EL (cell line): ENCODE measurements around the gene RAD17.
A peak's percentile ranks its signal among the peaks of the same experiment; 100 is the strongest.
"Not testable (repeated sequence)": the region's sequence is repeated elsewhere in the genome, so short reads cannot be mapped to it uniquely, and the experiment has no call there.

ENCODE experiments used
- DNase-seq: peaks from one replicate; pipeline ENCODE4 v3.0.0-alpha.2; 2016

The RAD17 gene

DNA sequence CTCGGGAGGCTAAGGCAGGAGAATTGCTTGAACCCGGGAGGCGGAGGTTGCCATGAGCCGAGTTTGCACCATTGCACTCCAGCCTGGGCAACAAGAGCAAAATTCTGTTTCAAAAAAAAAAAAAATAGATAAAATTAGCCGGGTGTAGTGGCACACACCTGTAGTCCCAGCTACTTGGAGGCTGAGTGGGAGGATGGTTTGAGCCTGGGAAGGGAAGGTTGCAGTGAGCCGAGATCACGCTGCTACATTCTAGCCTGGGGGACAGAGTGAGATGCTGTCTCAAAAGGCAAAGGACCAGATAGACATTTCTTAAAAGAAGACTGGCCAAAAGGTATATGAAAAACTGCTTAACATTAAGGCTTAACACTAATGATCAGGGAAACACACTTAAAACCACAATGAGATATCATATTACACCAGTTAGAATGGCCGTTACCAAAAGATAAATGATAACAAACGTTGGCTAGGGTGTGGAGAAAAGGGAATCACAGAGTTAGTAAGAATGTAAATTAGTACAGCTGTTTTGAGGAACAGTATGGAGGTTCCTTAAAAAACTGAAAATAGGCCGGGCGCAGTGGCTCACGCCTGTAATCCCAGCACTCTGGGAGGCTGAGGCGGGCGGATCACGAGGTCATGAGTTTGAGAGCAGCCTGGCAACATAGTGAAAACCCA is 35.2 kb downstream of the RAD17 start:
- no peak for DNase-seq

DNA sequence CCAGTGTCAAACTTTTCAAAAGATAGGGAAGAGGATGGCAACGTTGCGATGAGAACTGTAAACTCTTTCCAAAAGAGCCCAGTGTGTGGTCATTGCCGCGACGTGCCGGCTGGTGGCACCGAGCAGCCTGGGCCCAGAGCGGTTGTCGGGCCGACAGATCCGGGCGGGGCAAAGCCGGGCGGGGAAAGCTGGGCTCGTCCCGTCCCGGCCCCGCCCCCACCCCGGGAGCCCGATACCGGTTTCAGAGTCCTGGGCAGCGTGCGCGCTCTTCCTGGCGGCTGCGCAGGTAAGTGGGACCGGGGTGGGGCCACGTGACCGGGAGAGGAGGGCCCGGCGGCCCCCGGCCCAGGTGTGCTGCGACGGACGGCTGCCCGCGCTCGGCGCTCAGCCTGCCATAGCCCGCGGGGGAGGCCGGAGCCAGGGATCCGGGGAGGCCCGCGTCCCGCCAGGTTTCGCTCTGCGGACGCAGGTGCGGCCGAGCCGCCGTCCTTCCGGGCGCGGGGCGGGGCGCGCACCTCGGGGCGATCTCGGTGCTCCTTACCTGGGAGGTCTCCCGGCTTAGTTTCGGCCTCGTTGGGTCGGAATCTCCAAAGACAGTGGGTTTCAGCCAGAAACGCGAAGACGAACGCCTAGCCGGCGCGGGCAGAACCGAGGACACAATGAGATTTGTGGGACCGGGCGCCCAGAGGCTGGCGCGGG is 45.4 kb downstream of the RAD17 start, which contains the start of gene MARVELD2:
TSS of gene MARVELD2 (plus strand) at position 232 of the 699 bp plus-strand sequence. CDS start 4,270 bp downstream, outside the sequence.
- DNase-seq = peak; percentile 47

DNA sequence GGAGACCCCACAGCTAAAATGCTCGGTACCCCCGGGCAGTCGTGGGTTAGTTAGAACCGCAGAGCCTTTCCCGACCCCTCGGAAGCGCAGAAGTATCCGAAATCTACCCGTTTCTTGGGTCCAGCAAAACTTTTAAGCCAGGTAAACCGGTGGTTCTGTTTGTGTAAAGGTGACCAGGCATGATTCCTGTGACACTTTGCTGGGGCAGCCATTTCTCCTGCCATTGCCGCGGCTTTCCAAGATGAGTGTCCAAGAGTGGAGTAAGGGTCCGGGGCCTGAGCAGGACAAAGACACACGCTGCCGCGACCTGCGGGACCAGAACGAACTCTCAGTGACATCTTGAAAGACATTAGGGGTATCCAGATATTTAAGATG is 46.0 kb downstream of the RAD17 start:
- no peak for DNase-seq

DNA sequence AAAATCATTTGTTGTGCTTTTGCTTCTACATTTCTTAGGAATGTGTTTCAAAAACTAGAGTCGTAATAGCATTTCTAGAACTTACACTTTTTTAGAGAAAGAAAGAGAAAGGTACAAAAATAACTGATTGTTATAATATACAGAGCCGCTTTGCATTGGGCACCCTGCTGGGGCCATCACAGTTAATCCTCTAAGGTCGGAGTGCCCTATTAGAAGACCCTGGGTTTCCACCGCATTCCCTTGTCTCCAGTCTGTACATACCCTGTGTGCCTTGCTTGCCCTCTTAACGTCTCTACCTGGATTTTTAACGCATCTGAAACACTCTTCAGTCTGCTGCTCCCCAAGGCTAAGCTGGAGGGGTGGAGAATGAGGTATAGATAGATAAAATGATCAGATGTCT is 46.6 kb downstream of the RAD17 start:
- no peak for DNase-seq

DNA sequence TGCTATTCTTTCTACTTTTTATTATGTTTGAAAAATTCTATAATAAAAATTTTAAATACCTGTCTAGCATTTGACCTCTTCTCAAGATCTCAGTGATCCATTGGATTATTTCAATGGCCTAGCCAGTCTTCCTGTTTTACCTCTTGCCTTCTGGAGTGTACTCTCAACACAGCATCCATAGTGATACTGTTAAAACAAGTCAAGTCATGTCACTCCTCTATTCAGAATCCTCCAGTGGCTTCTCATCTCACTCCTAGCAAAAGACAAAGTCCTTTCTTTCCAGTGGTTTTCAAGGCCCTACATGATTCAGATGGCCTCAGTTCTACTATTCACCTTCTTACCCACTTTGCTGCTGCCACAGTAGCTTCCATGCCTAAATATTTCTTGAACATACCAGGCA is 47.1 kb downstream of the RAD17 start:
- DNase-seq = no peak

DNA sequence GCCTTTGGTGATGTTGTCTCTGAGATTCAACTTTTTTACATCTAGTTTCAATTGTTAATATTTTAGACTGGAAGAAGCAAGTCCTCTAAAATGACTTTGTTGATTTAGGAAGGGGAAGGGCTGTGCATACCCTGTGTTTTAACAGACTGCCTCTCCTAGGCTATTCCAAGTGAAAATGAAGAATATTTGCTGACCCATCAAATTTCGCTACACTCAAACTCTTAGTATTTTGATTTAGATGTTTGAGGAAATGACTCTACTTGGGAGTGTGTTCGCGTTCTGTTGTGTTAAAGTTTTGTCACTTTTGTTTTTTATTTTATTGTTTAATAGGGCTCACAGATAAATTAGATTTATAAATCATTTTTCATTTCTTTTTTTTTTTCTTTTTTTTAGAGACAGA is 48.9 kb downstream of the RAD17 start:
- DNase-seq = no peak

DNA sequence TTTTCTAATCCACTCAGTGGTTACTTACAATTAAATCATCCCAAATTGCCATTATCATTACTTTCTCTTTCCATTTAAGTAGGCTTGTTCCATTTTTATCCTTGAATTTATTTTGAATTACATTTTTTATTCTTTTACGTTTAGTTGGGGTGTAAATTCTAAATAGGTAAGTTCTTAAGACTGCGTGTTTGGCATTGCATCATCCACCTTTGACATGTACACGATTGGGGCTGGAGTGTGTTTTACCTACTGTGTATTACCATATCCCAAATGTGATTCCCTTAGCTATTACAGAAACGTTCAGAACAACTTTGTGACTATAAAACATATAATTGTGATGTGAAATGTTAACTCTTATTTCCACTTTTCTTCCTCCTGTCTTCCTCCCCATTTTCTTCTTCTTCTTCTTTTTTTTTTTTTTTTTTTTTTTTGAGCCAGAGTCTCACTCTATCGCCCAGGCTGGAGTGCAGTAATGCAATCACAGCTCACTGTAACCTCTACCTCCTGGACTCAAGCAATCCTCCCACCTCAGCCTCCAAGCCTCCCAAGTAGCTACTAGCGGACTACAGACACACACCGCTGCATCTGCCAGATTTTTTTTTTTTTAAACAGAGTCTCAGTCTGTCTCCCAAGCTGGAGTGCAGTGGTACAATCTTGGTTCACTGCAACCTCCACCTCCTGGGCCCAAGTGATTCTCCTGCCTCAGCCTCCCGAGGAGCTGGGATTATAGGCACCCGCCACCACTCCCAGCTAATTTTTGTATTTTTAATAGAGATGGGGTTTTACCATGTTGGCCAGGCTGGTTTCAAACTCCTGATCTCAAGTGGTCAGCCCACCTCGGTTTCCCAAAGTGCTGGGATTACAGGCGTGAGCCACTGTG is 62.0 kb downstream of the RAD17 start:
- no peak for DNase-seq

DNA sequence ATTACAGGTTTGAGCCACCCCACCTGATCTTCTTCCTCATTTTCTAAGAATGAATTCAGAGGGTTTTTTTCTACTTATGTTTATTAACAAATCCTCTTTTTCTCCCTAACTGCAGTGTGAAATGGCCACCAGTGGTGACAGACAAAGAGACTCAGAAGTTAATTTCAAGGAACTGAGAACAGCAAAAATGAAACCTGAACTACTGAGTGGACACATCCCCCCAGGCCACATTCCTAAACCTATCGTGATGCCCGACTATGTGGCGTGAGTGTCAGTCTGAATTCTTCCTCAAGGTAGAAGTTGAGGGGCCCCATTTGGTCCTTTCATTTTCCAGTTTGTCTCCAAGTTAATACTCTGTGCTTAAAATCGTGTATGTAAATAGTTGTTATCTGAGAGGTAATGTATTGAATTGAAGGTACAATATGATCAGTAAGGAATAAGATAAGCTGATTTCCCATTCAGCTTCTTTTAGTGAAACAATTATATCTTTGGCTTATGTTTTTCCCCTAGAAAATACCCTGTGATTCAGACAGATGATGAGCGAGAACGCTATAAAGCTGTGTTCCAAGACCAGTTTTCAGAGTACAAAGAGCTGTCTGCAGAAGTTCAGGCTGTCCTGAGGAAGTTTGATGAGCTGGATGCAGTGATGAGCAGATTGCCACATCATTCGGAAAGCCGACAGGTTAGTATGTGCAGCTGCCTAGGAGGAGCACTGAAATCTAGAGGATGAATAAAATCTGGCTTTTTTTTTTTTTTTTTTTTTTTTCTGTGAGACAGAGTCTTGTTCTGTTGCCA is 63.0 kb downstream of the RAD17 start:
- DNase-seq = no peak

DNA sequence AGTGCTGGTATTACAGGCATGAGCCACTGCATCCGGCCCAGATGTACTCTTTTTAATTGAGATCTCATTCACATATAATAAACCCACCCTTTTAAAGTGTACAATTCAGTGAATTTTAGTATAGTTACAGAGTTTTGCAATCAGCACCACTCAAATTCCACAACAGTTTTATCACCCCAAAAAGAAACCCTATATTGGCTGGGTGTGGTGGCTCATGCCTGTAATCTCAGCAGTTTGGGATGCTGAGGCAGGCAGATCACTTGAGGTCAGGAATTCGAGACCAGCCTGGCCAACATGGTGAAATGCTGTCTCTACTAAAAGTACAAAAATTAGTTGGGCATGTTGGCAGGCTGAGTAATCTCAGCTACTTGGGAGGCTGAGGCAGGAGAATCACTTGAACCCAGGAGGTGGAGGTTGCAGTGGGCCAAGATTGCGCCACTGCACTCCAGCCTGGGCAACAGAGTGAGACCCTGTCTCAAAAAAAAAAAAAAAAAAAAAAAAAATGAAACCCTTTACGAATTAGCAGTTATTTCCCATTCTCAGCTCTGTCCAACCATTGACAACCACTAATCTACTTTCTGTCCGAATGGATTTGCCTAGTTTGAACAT is 65.8 kb downstream of the RAD17 start:
- DNase-seq = peak; percentile 34

DNA sequence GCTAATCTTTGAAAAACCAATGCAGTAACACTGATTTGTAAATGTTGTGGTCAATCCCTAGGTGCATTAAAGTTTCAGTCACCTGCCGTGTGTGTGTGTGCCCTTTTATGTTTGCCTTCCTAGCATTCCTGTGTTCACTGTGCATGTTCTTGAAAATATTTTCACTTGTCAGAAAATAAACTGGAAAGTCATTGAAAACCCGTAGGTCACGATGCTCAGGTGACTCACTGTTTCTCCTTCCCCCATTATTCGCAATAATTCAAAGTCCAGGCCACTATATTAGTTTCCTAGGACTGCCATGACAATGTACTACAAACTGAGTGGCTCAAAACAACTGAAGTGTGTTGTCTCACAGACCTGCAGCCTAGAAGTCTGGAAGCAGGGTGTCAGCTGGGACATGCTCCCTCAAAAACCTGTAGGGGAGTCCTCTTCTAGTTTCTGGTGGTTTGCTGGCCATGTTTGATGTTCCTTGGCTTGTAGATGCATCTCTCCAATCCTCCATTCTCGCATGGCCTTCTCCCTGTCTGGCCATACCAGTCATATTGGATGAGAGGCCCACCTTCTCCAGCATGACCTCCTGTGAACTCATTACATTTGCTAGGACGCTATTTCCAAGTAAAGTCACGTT is 74.6 kb downstream of the RAD17 start:
- DNase-seq = no peak

DNA sequence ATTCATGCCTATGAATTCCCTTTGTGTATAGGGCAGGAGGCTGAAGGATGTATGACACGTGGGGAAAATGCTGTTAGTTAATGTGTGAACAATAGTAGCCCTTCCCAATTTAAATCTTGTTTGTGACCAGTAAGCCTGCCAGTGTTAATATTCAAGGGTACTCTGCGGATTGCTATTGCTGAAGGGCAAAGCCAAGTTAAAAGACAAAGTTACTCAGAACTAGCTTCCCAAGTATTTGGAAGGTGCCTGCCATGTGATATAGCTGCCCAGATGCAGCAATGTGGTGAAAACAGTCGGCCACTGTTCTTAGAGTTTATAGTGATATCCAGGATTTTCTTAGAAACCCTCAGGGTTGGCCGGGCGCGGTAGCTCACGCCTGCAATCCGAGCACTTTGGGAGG is 79.9 kb downstream of the RAD17 start:
- no peak for DNase-seq

DNA sequence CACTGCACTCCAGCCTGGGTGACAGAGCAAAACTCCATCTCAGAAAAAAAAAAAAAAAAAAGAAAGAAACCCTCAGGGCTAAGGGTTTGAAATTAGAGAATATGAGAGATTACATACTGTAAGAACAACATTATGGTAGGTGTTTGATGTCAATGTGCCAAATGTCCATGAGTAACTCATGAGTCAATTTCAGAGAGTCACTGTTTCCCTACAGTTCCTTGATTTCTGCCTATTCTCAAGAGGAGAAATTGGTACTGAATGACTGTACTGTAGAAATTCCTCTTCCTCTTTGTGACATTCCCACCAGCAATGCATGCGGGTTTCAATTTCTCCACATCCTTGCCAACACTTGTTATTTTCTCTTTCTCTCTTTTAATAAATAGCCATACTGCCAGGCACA is 80.5 kb downstream of the RAD17 start:
- DNase-seq = peak; percentile 87

DNA sequence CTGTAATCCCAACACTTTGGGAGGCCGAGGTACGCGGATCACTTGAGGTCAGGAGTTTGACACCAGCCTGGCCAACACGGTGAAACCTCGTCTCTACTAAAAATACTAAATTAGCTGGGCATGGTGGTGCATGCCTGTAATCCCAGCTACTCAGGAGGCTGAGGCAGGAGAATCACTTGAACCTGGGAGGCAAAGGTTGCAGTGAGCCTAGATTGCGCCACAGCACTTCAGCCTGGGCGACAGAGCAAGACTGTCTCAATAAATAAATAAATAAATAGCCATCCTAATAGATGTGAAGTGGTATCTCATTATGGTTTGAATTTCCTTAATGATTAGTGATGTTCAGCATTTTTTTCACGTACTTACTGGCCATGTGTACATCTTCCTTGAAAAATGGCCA is 80.9 kb downstream of the RAD17 start:
- not testable (repeated sequence) for DNase-seq

DNA sequence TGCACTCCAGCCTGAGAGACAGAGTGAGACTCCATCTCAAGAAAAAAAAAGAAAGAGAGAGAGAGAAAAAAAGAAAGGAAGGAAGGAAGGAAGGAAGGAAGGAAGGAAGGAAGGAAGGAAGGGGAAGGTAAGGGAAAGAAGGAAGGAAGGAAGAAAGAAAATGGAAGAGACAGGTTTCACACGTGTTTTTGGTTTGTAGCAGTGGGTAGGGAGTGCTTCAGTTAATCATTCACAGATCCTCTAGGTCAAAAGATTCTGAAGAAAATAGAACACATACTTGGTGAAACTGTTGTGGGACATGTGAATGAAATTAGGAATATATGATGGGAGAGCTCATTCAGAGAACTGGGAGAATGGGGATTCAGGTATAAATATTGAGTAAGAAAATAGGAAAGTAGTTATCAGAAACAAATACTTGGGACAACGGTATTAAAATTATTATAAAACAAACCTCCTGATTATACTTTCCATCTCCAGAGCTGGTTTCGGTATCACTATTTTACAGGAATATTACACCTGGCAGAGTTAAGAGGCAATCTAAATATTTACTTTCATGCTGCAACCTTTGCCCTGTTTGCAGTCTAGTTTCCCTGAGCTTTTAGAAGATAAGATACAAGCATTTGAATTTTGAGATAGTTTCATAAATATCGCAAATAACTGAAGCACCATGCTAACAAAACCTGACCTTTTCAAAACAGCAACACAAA is 82.5 kb downstream of the RAD17 start:
- no peak for DNase-seq

DNA sequence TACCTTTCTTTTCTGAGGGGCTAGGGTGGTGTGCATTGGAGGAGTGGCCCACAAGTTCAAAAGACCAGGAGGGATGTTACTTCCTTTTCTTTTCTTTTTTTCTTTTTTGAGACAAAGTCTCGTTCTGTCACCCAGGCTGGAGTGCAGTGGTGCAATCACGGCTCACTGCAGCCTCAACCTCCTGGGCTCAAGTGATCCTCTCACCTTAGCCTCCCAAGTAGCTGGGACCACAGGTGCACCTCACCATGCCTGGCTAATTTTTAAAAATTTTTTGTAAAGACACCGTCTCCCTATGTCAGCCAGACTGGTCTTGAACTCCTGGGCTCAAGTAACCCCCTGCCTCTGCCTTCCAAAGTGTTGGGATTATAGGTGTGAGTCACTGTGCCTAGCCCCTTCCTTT is 83.9 kb downstream of the RAD17 start:
- DNase-seq = not testable (repeated sequence)

DNA sequence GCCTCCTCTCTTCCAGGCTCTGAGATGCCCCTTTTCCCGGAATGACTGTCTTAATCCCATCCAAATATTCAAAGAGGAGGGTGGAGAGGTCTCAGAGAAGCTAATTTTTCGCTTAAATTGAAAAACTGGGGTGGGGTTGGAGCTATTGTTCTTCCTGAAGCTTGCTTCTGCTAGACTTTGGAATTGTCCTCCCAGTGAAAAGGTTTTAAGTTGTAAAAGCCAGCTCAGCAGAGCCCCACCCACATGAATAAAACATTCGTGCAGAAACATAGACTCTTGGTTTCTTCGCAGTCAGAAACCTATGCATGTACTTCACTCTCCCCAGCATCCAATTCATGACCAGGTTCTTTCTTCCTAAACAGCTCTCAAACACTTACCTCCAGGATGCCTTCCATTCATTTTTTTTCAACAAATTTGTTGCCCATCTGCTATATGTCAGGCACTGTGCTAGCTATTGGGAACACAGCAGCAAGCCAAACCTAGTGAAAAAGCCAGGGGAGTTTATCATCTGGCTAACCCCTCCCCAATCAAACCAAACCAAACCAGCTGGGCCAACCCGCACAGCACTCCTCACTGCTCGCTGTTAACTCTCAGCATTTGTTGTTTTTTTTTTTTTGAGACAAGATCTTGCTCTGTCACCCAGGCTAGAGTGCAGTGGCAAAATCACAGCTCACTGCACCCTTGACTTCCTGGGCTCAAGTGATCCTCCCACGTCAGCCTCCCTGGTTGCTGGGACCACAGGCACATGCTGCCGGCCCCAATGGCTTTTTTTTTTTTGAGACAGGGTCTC is 85.0 kb downstream of the RAD17 start:
- no peak for DNase-seq

DNA sequence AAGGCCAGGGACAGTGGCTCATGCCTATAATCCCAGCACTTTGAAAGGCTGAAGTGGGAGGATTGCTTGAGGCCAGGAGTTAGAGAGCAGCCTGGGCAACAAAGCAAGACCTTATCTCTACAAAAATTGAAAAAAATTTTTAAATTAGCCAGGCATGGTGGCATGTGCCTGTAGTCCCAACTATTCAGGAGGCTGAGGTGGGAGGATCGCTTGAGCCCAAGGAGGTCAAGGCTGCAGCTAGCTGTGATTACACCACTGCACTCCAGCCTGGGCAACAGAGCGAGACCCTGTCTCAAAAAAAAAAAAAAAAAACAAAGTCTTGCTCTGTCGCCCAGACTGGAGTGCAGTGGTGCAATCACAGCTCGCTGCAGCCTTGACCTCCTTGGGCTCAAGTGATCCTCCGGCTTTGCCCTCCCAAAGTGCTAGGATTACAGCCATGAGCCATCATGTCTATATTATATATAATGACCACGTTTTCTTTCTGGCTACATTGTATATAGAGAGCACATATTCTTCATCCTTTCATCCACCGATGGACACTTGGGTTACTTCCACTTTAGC is 85.9 kb downstream of the RAD17 start:
- not testable (repeated sequence) for DNase-seq

DNA sequence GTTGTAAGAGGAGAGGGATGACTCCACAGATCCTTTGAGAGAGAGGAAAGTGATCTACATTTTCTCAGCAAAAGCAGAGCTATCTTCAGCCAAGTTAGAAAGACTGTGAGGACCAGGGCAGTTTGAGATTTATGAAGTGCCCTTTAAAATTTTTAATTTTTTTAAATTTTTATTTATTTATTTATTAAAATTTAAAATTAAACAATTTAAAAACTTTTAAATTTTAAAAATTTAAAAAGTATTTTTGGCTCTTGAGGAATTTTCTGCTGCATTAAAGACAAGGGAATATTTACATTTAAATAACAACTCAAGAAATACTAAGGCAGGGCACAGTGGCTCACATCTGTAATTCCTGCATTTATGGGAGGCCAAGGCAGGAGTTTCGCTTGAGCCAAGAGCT is 92.6 kb downstream of the RAD17 start:
- no peak for DNase-seq
